ENCODE results near the gene TRPM1. TPM values are rescaled to one million over a fixed set of nuclear protein-coding genes. Genes with fewer than 3 reads are reported as not detected.
"Not testable (repeated sequence)": the region's sequence is repeated elsewhere in the genome, so short reads cannot be mapped to it uniquely, and the experiment has no call there.

The TRPM1 gene
- total RNA-seq, 2 experiments from 2014 or later, result not detected

DNA sequence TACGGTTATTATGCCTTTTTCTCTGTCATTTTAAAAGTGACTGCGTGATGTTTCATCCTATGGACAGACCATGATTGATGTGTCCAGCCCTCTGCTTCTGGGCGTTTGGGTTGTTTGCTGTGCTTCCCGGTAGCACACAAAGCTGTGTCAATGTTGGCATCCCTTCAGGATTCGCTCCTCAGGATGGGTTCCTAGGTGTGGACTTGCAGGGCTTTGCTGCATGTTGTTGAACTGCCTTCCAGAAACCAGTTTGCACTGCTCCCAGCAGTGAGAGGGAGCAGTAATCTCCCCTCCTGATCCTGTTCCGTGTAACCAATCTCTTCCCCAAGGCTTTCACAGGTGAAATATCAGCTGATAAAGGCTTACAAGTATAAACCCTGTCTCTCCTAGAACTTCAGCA is 787 bp downstream of the TRPM1 start:
- Mint-ChIP-seq H3K9me3 (no peaks in the 10 kb centered on the region), H3K27me3 (no peaks in the 10 kb centered on the region), H3K4me1 (no peaks in the 10 kb centered on the region), H3K4me3 (no peak overlapping the region), H3K36me3 (no peaks in the 10 kb centered on the region), H3K27ac (no peak overlapping the region)
- no peak for DNase-seq

DNA sequence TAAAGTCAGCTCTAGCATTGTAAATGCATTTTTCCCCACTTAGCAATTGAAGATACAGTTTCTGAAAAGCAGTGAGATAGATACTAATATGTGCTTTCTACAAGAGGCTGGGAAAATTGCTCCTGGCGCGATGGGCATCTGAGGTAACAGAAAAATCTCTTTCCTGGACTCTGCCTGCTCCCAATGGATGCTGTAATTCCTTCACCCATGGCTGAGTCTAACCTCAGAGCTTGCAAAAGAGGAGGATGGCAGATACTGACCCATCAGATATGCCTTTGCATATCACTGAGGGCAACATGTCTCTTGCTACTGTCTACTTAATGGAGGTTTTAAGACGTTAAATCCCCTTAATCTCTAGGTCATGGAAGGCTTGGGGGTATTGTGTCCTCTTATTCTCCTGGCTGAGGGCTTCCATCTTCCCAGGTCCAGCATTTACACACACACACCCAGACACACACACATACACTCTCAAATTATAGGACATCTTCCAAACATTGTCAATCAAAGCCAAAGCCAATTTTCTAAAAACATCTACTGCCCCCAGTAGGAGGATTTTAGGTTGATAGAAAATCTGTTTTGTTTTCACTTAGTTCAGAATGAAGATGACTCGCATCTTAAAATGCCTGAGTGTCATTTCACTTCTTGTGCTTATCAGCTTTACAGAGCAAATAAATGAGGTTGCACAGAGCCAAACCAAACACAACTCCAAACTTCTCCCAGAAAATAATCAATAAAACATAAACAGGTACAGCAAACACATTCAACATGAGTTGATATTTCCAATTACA is 2.4 kb downstream of the TRPM1 start:
- no peak overlapping the region for H3K27ac Mint-ChIP-seq
- H3K4me3 Mint-ChIP-seq, result no peak overlapping the region
- H3K36me3 Mint-ChIP-seq, result no peaks in the 10 kb centered on the region
- H3K4me1 Mint-ChIP-seq, result no peaks in the 10 kb centered on the region
- no peak for DNase-seq
- no peaks in the 10 kb centered on the region for H3K27me3 Mint-ChIP-seq
- H3K9me3 Mint-ChIP-seq, result no peaks in the 10 kb centered on the region

DNA sequence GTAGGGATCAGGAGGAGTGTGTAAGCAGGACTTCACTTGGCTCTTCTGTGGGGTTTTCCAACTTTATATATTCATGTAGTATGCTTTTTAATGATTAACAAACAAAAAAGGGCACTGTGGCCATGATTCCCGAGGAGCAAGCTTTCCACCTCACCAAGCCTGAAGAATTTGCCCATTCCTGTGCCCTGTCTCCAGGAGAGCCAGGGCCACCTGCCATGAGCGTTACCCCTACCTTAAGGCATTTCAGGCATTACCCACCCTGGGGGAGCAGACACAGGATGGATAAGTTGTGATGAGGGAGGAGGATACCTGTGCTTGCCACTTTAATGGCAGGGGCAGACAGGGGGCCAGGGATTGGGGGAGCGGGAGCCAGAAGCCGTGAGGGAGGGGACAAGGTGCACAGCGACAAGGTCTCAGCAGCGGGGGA is 3.0 kb downstream of the TRPM1 start:
- H3K36me3 Mint-ChIP-seq, result no peaks in the 10 kb centered on the region
- DNase-seq, result no peak
- no peaks in the 10 kb centered on the region for H3K4me1 Mint-ChIP-seq
- no peak overlapping the region for H3K27ac Mint-ChIP-seq
- no peaks in the 10 kb centered on the region for H3K9me3 Mint-ChIP-seq
- H3K4me3 Mint-ChIP-seq, result no peak overlapping the region
- no peaks in the 10 kb centered on the region for H3K27me3 Mint-ChIP-seq

DNA sequence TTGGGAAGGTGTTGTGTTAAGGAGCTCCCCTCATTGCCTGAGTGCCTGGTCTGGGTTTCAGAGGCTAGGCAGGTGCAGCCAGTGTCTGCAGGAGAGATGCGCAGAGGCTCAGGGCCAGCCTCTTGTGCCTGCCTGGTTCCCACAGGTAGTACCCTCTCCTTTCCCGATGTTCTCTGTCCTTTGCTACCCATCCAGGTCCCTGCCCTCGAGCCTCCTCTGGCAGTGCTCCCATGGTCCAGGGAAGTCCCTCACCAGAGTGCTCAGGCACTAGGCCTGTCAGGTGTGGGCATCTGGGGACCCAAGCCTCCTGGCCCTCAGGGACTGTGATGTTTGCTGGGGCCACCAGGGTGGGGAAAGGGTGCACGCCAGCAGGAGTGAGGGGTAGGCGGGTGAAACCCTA is 5.0 kb downstream of the TRPM1 start:
- no peak for DNase-seq
- Mint-ChIP-seq H3K4me3 (no peak overlapping the region), H3K27ac (no peak overlapping the region), H3K4me1 (no peaks in the 10 kb centered on the region), H3K36me3 (no peaks in the 10 kb centered on the region), H3K27me3 (no peaks in the 10 kb centered on the region), H3K9me3 (no peaks in the 10 kb centered on the region)

DNA sequence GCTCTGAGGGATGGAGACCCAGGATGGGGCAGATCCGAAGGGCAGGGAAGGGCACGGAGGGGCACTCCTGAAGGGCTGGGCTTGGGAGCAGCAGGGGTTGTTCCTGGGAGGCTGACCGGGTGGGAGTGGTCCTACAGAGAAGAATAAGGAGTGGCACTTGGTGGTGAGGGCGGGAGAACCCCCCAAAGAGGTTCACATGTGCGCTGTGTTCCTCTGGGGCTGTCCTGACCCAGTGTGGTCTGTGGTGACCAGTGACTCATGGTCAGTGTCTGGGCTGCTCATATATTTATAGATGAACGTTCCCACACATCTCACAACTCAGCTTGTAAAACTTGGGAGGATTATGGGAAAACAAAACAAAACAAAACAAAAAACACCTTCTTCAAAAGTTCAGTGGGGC is 10.0 kb downstream of the TRPM1 start:
- Mint-ChIP-seq H3K27me3 (no peaks in the 10 kb centered on the region), H3K4me1 (no peaks in the 10 kb centered on the region), H3K36me3 (no peaks in the 10 kb centered on the region), H3K27ac (no peak overlapping the region), H3K4me3 (no peak overlapping the region), H3K9me3 (no peaks in the 10 kb centered on the region)
- DNase-seq, result no peak

DNA sequence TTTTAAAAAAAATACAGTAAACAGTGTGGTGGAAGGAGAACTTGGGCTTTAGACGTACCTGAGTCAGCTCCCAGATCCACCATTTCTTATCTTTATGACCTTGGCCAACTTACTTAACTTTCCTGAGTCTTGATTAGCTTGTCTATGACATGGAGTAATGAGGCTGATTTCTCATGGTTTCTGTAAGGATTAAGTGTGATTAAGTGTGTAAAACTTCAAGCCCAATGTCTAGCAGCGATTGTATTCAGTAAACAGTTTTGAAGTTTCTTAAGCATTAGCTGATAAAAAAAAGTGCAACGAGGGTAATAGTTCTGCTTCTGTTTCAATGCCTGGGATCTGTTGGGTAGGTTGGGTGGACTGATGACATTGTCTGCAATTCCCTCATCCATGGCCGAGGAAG is 10.8 kb downstream of the TRPM1 start:
- Mint-ChIP-seq H3K27me3 (no peaks in the 10 kb centered on the region), H3K36me3 (no peaks in the 10 kb centered on the region), H3K4me3 (no peak overlapping the region)

DNA sequence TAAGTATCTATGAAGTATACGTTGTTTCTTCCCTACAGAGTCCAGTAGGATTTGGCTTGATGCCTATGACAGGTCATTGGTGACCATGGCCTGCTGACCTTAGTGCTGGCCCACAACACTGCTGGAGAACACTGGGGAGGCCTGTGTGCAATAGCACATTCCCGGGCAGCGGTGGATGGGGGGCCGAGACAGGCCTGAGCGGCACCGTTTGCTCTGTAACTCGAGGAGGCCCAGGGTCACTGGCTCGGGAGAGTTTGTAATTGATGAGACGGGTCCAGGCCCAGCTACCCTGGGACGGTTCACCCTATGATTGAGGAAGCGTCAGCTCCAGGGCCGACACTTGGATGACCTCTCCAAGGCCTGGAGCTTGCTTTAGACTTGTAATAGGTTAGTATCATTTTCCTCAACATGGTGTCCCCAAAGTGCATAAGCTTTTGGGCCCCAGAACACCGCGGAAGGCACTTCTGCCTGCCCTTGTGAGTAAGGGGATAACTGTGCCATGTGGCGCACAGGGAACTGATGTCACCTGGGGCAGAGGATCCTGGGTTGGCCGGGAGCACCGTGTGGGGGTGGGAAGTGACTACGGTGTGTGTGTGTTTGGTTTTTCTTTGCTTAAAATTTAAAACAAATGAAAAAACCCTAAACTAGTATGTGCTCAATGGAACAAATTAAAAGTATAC is 12.0 kb downstream of the TRPM1 start:
- H3K4me1 Mint-ChIP-seq, result no peaks in the 10 kb centered on the region
- no peak for DNase-seq
- H3K4me3 Mint-ChIP-seq, result no peak overlapping the region
- H3K36me3 Mint-ChIP-seq, result no peaks in the 10 kb centered on the region
- no peaks in the 10 kb centered on the region for H3K27me3 Mint-ChIP-seq
- no peak overlapping the region for H3K27ac Mint-ChIP-seq
- H3K9me3 Mint-ChIP-seq, result no peaks in the 10 kb centered on the region

More for the DNA sequence above, 10.8 kb downstream of the TRPM1 start:
- H3K4me1 Mint-ChIP-seq, result no peaks in the 10 kb centered on the region
- H3K27ac Mint-ChIP-seq, result no peak overlapping the region
- DNase-seq, result no peak
- H3K9me3 Mint-ChIP-seq, result no peaks in the 10 kb centered on the region

DNA sequence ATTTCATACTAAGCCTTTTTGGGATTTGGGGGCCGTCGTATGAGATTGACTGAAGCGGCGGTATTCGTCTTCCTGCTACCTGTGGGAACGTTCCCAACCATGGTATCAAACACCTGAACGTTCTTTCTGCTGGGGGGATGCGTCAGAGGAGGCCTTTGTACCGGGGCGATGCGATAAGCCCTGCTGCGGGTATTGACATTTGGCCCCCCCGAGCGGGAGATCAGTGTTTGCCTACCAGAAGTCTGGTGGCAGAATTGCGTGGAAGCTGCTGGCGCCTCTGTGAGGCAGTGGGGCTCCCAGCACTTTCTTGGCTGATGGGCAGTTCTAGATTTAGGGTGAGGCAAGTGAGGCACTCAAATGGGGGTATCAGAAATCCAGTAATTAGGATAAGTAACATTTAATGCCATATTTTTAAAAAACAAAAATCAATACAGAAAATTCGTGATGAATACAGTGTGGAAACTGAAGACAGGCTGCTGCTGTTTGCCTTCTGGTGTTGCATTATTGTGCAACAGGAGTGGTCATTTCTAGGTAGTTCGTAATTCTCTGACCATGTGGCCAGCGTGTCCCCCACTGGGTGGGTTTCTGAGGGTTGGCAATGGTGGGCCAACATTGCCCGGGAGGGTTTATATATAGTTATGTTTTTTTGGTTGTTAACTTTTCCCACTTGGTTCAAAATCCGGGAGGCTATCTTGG is 12.7 kb downstream of the TRPM1 start:
- no peaks in the 10 kb centered on the region for H3K36me3 Mint-ChIP-seq
- no peaks in the 10 kb centered on the region for H3K27me3 Mint-ChIP-seq
- no peak for DNase-seq
- H3K27ac Mint-ChIP-seq, result no peak overlapping the region
- H3K4me3 Mint-ChIP-seq, result no peak overlapping the region
- no peaks in the 10 kb centered on the region for H3K9me3 Mint-ChIP-seq
- no peaks in the 10 kb centered on the region for H3K4me1 Mint-ChIP-seq

DNA sequence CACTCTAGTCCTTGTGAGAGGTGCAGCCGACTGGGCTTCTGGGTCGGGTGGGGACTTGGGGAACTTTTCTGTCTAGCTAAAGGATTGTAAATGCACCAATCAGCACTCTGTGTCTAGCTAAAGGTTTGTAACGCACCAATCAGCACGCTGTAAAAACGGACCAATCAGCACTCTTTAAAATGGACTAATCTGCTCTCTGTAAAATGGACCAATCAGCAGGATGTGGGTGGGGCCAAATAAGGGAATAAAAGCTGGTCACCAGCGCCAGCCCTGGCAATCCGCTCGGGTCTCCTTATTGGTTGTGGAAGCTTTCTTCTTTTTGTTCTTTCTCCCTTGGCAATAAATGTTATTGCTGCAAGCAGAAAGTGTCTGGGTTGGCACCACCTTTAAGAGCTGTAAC is 13.5 kb downstream of the TRPM1 start:
- H3K4me1 Mint-ChIP-seq, H3K36me3 Mint-ChIP-seq, H3K27ac Mint-ChIP-seq, DNase-seq, H3K4me3 Mint-ChIP-seq, H3K9me3 Mint-ChIP-seq, H3K27me3 Mint-ChIP-seq: not testable (repeated sequence)

DNA sequence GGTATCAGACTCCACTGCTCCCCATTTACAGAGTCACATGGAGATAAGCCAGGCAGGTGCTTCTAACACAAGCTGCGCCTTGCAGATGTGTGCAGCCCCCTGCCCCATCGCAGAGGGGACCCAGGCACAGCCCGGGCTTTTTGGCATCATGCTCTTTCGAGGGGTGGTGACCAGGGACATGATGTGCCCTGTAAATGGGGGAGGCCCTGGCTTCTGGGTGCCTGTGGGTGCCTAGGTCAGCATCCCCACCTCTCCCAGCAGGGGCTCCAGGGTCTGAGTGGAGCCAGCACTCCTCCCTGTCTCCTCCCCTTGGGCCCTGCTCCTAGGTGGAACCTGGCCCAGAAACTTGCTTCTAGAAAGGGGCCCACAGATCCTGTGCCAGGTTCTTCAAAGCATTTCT is 15.2 kb downstream of the TRPM1 start:
- no peak overlapping the region for H3K4me3 Mint-ChIP-seq
- peaks cover 6% of the 10 kb centered on the region for H3K27me3 Mint-ChIP-seq
- DNase-seq, result no peak
- H3K9me3 Mint-ChIP-seq, result no peaks in the 10 kb centered on the region
- H3K36me3 Mint-ChIP-seq, result no peaks in the 10 kb centered on the region
- no peaks in the 10 kb centered on the region for H3K4me1 Mint-ChIP-seq
- H3K27ac Mint-ChIP-seq, result no peak overlapping the region

DNA sequence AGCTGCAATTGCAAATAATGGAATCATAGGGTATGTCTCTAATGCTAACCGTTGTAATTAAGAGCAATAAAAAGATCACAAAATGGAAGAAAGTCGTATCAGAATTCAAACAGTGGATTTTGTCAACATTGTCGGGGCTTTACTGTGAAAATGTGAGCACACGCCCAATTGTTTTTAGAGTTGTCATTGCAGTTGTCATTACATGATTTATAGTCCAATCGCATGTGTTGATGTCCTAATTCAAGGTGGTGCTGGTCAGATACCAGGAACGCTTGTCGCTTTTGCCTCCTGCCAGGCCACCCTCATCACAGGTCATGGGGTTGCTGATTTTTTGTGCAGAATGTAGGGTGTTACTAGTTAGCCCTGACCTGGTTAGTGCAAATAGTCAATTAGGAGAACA is 16.2 kb downstream of the TRPM1 start:
- peaks cover under 1% of the 10 kb centered on the region for H3K4me1 Mint-ChIP-seq
- no peaks in the 10 kb centered on the region for H3K9me3 Mint-ChIP-seq
- DNase-seq, result no peak

DNA sequence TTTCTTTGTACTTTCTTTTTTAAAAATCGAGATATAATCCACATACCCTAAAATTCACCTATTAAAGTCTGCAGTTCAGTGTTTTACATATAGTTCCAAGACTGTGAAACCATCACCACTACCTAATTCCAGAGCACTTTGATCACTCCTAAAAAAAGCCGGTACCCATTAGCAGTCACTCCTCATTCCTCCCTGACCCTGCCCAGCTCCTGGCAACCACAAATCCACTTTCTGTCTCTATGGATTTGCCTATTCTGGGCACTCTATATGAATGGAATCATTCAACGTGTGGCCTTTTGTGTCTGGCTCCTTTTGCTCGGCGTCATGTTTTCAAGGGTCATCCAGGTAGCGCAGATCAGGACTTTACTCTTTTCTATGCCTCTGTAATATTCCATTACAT is 17.3 kb downstream of the TRPM1 start:
- no peak overlapping the region for H3K27ac Mint-ChIP-seq
- no peak overlapping the region for H3K4me3 Mint-ChIP-seq
- no peak for DNase-seq
- no peaks in the 10 kb centered on the region for H3K9me3 Mint-ChIP-seq
- peaks cover 2% of the 10 kb centered on the region for H3K4me1 Mint-ChIP-seq
- no peaks in the 10 kb centered on the region for H3K36me3 Mint-ChIP-seq
- H3K27me3 Mint-ChIP-seq, result peaks cover 15% of the 10 kb centered on the region

More for the DNA sequence above, 16.2 kb downstream of the TRPM1 start:
- Mint-ChIP-seq H3K36me3 (no peaks in the 10 kb centered on the region), H3K27ac (no peak overlapping the region), H3K27me3 (peaks cover 7% of the 10 kb centered on the region), H3K4me3 (no peak overlapping the region)

DNA sequence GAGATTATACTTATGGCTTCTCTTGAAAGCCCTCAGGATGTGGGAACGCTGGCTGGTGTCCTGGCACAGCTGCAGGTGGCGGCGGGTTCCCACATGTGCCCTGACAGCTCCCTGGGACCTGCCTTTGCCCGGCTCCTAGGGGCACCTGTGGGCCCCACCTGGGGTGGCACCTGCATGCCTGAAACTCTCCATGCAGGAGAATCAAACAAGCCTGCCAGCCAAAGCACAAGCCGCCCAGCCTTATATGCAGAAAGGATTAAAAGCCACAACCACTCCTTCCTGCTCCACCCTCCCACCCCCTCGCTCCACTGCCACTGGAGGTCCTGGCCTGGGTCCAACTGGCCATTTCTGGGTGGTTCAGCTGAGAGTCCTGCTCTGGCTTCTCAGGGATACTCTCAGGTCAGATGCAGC is 18.1 kb downstream of the TRPM1 start:
- Mint-ChIP-seq H3K27ac (no peak overlapping the region), H3K36me3 (no peaks in the 10 kb centered on the region), H3K4me1 (peaks cover 2% of the 10 kb centered on the region), H3K27me3 (peaks cover 15% of the 10 kb centered on the region), H3K9me3 (no peaks in the 10 kb centered on the region), H3K4me3 (no peak overlapping the region)
- DNase-seq, result no peak

DNA sequence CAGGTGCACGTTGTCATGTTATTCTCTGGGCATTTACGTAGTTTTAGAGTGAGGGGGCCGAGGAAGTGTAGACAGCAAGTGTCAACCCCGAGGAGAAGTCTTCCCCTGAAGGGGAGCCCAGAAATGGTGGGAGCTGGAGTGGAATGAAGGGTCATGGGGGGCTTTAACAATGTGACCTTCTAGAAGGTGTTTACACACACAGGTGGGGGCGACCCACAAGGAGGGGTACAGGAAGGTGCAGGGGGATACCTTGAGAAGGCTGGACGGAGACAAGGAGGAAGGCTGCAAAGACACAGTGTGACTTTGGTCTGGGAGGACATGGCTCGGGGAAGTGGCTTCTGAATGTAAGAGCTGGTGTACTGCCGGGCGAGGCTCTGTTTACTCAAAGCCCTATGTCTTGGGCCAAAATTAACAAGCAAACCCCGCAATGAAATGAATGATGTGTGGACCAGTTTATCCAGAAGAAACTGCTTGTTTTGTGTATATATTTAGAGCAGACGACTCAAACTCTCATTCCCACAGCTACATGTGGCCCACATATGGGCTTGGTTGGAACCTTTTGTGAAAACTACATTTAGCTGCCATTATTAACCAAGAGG is 18.7 kb downstream of the TRPM1 start:
- peaks cover 15% of the 10 kb centered on the region for H3K27me3 Mint-ChIP-seq
- H3K4me3 Mint-ChIP-seq, result no peak overlapping the region
- no peak overlapping the region for H3K27ac Mint-ChIP-seq
- no peaks in the 10 kb centered on the region for H3K36me3 Mint-ChIP-seq
- no peaks in the 10 kb centered on the region for H3K9me3 Mint-ChIP-seq
- no peak for DNase-seq
- H3K4me1 Mint-ChIP-seq, result peaks cover 2% of the 10 kb centered on the region

DNA sequence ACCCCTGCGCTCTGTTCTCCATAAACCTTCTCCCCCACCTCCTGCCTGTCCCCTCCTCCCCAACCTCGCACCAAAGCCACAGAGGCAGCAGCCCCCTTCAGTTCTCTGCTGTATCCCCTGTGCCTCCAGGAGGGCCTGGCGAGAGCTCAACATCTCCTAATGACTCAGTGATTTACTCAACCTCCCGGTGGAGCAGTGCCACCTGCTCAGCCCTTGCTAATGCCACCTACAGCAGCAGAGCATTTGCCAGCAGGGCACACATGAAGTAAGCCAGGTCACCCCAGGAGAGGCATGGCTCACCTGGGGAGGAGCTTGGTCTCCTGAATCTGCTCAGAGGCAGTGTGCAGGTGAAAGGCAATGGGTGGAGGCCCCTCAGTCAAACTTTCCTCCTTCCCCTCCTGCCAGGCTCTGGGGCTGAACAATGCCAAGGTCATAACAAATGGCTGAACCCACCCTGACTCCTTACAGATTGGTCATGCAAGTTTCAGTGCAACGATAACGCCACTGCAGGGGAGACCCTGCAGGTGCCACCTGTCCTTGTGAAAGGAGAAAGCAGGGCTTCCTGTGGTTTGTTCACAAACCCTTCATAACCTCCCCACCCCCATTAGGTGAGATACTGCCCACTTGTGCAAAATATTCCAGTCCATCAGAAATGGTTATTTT is 19.8 kb downstream of the TRPM1 start:
- peaks cover 15% of the 10 kb centered on the region for H3K27me3 Mint-ChIP-seq

More for the DNA sequence above, 19.8 kb downstream of the TRPM1 start:
- no peak for DNase-seq
- Mint-ChIP-seq H3K36me3 (no peaks in the 10 kb centered on the region), H3K4me3 (no peak overlapping the region), H3K4me1 (peaks cover 2% of the 10 kb centered on the region), H3K9me3 (no peaks in the 10 kb centered on the region), H3K27ac (no peak overlapping the region)

All from activated naive CD8-positive, alpha-beta T cell treated with anti-CD3 and anti-CD28 coated beads for 36 hours (primary cell).